Measurements from ENCODE around the gene CD36. TPM values are rescaled to one million over a fixed set of nuclear protein-coding genes. Genes with fewer than 3 reads are reported as not detected.

The CD36 gene
- total and polyA plus RNA-seq, 2 donors (not counting 3 experiments of a cell fraction or from before 2014, with no cell fraction given): 0.58 to 0.87 TPM

DNA sequence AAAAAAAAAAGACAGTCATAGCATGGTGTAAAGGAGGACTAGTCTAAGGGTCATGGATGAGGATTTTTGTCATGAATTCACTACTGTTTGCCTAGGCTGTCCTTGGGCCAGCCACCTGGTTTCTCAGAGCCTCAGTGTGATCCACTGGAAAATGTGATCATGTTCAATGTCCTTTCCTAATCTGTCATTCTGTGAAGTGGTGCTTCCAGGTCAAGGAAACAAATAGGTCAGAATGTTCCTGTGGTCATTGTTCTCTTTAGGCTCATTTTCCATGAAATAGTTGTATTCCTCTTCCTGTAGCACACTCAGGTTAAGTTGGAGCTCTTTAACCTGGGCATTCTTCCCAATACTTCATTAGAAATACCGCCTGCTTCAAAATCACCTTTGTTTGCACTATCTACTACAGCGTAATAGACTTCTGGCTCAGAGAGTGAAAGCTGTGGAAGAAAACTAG lies 16.5 kb downstream of the CD36 start:
- no TSS peak for BruUV-seq (replicated peaks)
- TF ChIP-seq, protein P1, sequence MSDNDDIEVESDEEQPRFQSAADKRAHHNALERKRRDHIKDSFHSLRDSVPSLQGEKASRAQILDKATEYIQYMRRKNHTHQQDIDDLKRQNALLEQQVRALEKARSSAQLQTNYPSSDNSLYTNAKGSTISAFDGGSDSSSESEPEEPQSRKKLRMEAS (IDR thresholded peaks at IDR 0.05; ENCODE audit: insufficient read depth, insufficient read length): no peak
- TF ChIP-seq FOS (IDR thresholded peaks at IDR 0.05; ENCODE audit: borderline replicate concordance, insufficient read depth, low read length) (no peak), EZH2 (IDR thresholded peaks at IDR 0.05; ENCODE audit: borderline replicate concordance, low read depth, low read length, severe bottlenecking) (no peak)

DNA sequence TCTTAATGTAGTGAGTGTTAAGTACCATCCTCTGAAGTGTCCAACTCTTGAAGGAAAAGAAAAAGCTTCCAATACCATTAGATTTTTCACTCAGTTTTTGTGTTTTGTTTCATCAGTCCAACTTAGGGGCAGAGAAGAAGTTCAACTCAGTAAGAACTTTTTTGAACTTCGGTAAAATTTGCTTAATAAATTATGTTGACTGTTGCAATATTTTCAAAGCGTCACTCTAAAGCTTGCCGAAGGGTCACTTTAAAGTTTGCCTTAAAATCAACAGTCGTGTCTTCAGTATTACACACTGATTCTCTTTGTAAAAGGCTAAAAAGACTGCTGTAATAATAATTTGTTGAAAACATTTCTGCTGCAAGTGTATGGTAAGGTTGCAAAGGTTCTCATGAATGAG lies 17.6 kb downstream of the CD36 start:
- no peaks in the 10 kb centered on the region for H4K20me1 ChIP-seq (replicated peaks; ENCODE audit: control insufficient read depth, extremely low read depth, insufficient read depth, low read length)
- no peak for FAIRE-seq
- no peaks in the 10 kb centered on the region for H3K9me1 ChIP-seq (replicated peaks; ENCODE audit: control insufficient read depth, extremely low read depth, insufficient read depth, low read length)
- no TSS peak for BruUV-seq (replicated peaks)
- H3K27ac ChIP-seq (ENCODE audit: insufficient read depth, low read depth, low read length): no peak overlapping the region
- H3K4me1 ChIP-seq (ENCODE audit: control insufficient read depth, extremely low read depth, insufficient read depth, low read length): no peaks in the 10 kb centered on the region
- H3K27me3 ChIP-seq (ENCODE audit: control insufficient read depth in 2 of 2, insufficient read depth in 2 of 2, low read length in 2 of 2): no peaks in the 10 kb centered on the region
- H3K4me3 ChIP-seq (replicated peaks in 1 of 3; ENCODE audit: insufficient read depth in 1 of 3, low read depth in 1 of 3, low read length in 3 of 3): no peak overlapping the region
- dilution Hi-C loops (cut with MboI; ENCODE audit: extremely low pct_ligation_motif_present, low sequenced_read_pairs): no loop called here
- H3K9me3 ChIP-seq (replicated peaks; ENCODE audit: control insufficient read depth, insufficient read depth, low read length): no peaks in the 10 kb centered on the region
- ChIA-PET CTCF (no interaction called here), POLR2A (no interaction called here)
- H3K79me2 ChIP-seq (ENCODE audit: control insufficient read depth, insufficient read depth, low read length): no peaks in the 10 kb centered on the region
- H3K4me2 ChIP-seq (ENCODE audit: insufficient read depth, low read length): no peak overlapping the region
- H3K9ac ChIP-seq (replicated peaks; ENCODE audit: extremely low read depth, insufficient read depth, low read length): no peak overlapping the region
- H3K36me3 ChIP-seq (ENCODE audit: control insufficient read depth in 2 of 2, extremely low read depth in 1 of 2, insufficient read depth in 2 of 2, low read length in 2 of 2): no peaks in the 10 kb centered on the region
- intact Hi-C loops (cut with micrococcal nuclease): loop anchor here (5.0 kb wide), 2 partner anchors 159 to 204 kb away; no protein-coding TSS in a partner anchor
- DNase-seq (ENCODE audit: low read depth, low spot score): no peak
- TF ChIP-seq MYC (IDR thresholded peaks at IDR 0.05; ENCODE audit: low read depth, low read length): no peak
- no peak for TF ChIP-seq FOS (IDR thresholded peaks at IDR 0.05; ENCODE audit: borderline replicate concordance, insufficient read depth, low read length)
- TF ChIP-seq POLR2A (IDR thresholded peaks at IDR 0.05; ENCODE audit: low read depth, low read length): no peak
- TF ChIP-seq GATA2 (IDR thresholded peaks at IDR 0.05; ENCODE audit: insufficient read depth, insufficient read length, low read depth, low read length): no peak
- TF ChIP-seq JUN (IDR thresholded peaks at IDR 0.05; ENCODE audit: borderline replicate concordance, insufficient read depth, insufficient read length, low read depth): no peak
- TF ChIP-seq, protein P1 (IDR thresholded peaks at IDR 0.05; ENCODE audit: insufficient read depth, insufficient read length): no peak
- TF ChIP-seq, protein P2, sequence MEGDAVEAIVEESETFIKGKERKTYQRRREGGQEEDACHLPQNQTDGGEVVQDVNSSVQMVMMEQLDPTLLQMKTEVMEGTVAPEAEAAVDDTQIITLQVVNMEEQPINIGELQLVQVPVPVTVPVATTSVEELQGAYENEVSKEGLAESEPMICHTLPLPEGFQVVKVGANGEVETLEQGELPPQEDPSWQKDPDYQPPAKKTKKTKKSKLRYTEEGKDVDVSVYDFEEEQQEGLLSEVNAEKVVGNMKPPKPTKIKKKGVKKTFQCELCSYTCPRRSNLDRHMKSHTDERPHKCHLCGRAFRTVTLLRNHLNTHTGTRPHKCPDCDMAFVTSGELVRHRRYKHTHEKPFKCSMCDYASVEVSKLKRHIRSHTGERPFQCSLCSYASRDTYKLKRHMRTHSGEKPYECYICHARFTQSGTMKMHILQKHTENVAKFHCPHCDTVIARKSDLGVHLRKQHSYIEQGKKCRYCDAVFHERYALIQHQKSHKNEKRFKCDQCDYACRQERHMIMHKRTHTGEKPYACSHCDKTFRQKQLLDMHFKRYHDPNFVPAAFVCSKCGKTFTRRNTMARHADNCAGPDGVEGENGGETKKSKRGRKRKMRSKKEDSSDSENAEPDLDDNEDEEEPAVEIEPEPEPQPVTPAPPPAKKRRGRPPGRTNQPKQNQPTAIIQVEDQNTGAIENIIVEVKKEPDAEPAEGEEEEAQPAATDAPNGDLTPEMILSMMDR (IDR thresholded peaks at IDR 0.05; ENCODE audit: extremely low read depth in 1 of 2, insufficient read depth in 1 of 2, low read depth in 1 of 2, low read length in 2 of 2): no peak
- TF ChIP-seq POLR2AphosphoS5 (IDR thresholded peaks at IDR 0.05; ENCODE audit: insufficient read depth, low read depth, low read length): no peak
- TF ChIP-seq EZH2 (IDR thresholded peaks at IDR 0.05; ENCODE audit: borderline replicate concordance, low read depth, low read length, severe bottlenecking): no peak
- H2AFZ ChIP-seq (ENCODE audit: low read depth, low read length): no peak overlapping the region

More for the DNA sequence above, 16.5 kb downstream of the CD36 start:
- dilution Hi-C loops (cut with MboI; ENCODE audit: extremely low pct_ligation_motif_present, low sequenced_read_pairs): no loop called here
- no peaks in the 10 kb centered on the region for H4K20me1 ChIP-seq (replicated peaks; ENCODE audit: control insufficient read depth, extremely low read depth, insufficient read depth, low read length)
- no peaks in the 10 kb centered on the region for H3K9me1 ChIP-seq (replicated peaks; ENCODE audit: control insufficient read depth, extremely low read depth, insufficient read depth, low read length)
- intact Hi-C loops (cut with micrococcal nuclease): loop anchor here (5.0 kb wide), 2 partner anchors 158 to 203 kb away; no protein-coding TSS in a partner anchor
- no peak for FAIRE-seq
- H3K36me3 ChIP-seq (ENCODE audit: control insufficient read depth in 2 of 2, extremely low read depth in 1 of 2, insufficient read depth in 2 of 2, low read length in 2 of 2): no peaks in the 10 kb centered on the region
- POLR2A ChIA-PET: no interaction called here
- H3K9me3 ChIP-seq (replicated peaks; ENCODE audit: control insufficient read depth, insufficient read depth, low read length): no peaks in the 10 kb centered on the region
- DNase-seq (ENCODE audit: low read depth, low spot score): no peak
- no peaks in the 10 kb centered on the region for H3K79me2 ChIP-seq (ENCODE audit: control insufficient read depth, insufficient read depth, low read length)
- no peak overlapping the region for H2AFZ ChIP-seq (ENCODE audit: low read depth, low read length)
- H3K27ac ChIP-seq (ENCODE audit: insufficient read depth, low read depth, low read length): no peak overlapping the region
- no peak overlapping the region for H3K4me2 ChIP-seq (ENCODE audit: insufficient read depth, low read length)
- no peak overlapping the region for H3K9ac ChIP-seq (replicated peaks; ENCODE audit: extremely low read depth, insufficient read depth, low read length)
- CTCF ChIA-PET: no interaction called here
- H3K4me1 ChIP-seq (ENCODE audit: control insufficient read depth, extremely low read depth, insufficient read depth, low read length): no peaks in the 10 kb centered on the region
- H3K4me3 ChIP-seq (replicated peaks in 1 of 3; ENCODE audit: insufficient read depth in 1 of 3, low read depth in 1 of 3, low read length in 3 of 3): no peak overlapping the region
- no peaks in the 10 kb centered on the region for H3K27me3 ChIP-seq (ENCODE audit: control insufficient read depth in 2 of 2, insufficient read depth in 2 of 2, low read length in 2 of 2)
